Measurements from ENCODE around the gene PKD1L1.

- no peak for TF ChIP-seq CTCF (IDR thresholded peaks at IDR 0.05)
- no peak for TF ChIP-seq POLR2A (IDR thresholded peaks at IDR 0.05)
These were observed 19.4 kb upstream of the PKD1L1 start for GRCh38 chr7:47967708-47968107.

Measured in prostate gland (tissue), 2 donors.